ENCODE measurements around the gene SHKBP1.

GRCh38 chr19:40603389-40604170 is 26.9 kb downstream of the SHKBP1 start:
- TF ChIP-seq RARB (CRISPR knock-in tag; IDR thresholded peaks at IDR 0.05) (no peak), ARNTL (CRISPR knock-in tag; IDR thresholded peaks at IDR 0.05; ENCODE audit: borderline replicate concordance, low read depth) (no peak), TSHZ2 (CRISPR knock-in tag; IDR thresholded peaks at IDR 0.05) (peak; percentile 49; the same call in 1 of the 2 replicates), ISL1 (CRISPR knock-in tag; IDR thresholded peaks at IDR 0.05) (no peak), SNAI2 (CRISPR knock-in tag; IDR thresholded peaks at IDR 0.05) (no peak), ZNF70 (CRISPR knock-in tag; IDR thresholded peaks at IDR 0.05) (no peak), ZFP3 (CRISPR knock-in tag; IDR thresholded peaks at IDR 0.05) (no peak)

Measured in SK-N-SH treated with all-trans-retinoic acid at 6 μM for 48 hours (cell line).